Adipocyte (in vitro differentiated cells): ENCODE data around the gene PRRX1.
A peak's percentile ranks its signal among the peaks of the same experiment; 100 is the strongest.

Source experiments
- DNase-seq: peaks from one replicate; pipeline ENCODE4 v3.0.0-alpha.2; 2015; ENCODE audit warnings: low read depth
- H3K27me3 ChIP-seq: replicated peaks from 2 replicates; pipeline ENCODE4 v1.7.0; 2013; ENCODE audit warnings: mild to moderate bottlenecking, low read length, moderate library complexity; ENCODE audit not compliant: control insufficient read depth, insufficient read depth
- H3K36me3 ChIP-seq: 2 replicates; pipeline ENCODE4 v1.7.0; 2013; ENCODE audit warnings: low read length, mild to moderate bottlenecking, moderate library complexity; ENCODE audit not compliant: control insufficient read depth, insufficient read depth, severe bottlenecking
- H3K4me1 ChIP-seq: 2 replicates; pipeline ENCODE4 v1.7.0; 2013; ENCODE audit warnings: mild to moderate bottlenecking, low read length, moderate library complexity; ENCODE audit not compliant: control insufficient read depth, insufficient read depth
- H3K4me3 ChIP-seq: 2 replicates; pipeline ENCODE4 v1.7.0; 2013; ENCODE audit warnings: mild to moderate bottlenecking, low read length, moderate library complexity
- H3K9ac ChIP-seq: 2 replicates; pipeline ENCODE4 v1.7.0; 2013; ENCODE audit warnings: mild to moderate bottlenecking, low read length, moderate library complexity
- H3K9me3 ChIP-seq: 2 replicates; pipeline ENCODE4 v1.7.0; 2013; ENCODE audit warnings: mild to moderate bottlenecking, low read length, moderate library complexity; ENCODE audit not compliant: control insufficient read depth

Gene PRRX1

DNA sequence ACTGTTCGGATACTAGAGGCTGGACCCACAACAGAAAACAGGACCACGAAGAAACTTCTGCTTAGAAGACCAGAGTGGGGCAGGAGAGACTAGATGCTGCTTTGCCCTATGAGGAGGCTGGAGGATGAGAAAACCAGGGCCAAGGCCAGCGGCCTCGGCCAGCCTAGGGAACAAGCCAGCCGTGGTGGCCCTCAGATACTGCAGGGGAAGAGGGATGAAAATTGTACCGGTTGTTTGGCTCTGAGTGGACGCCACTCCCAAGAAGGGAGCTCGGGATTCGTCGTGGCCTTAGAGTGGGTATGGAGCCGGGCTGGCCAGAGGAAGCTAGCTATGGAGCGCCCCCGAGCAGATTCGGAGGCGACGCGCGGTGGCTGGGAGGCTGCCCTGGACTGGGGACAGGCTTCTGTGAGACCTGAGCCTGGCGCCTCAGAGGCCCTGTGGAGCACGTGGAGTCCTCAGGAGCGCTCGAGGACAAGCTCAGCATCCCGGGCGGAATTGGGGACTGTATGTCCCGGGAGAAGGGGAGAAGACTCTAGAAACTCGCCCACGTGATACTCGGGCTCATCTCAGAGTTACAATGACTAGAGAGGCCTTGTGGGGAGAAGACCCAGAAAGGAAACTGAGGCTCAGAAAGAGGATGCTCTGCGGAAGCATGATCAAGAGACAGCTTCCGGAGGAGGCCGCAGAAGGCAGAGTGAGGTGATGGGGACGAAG, 2.8 kb downstream of the PRRX1 start:
- Histone ChIP-seq H3K9me3 (no peaks in the 10 kb centered on the region), H3K4me1 (peaks cover 53% of the 10 kb centered on the region), H3K9ac (peak overlapping the region; percentile 99), H3K36me3 (no peaks in the 10 kb centered on the region), H3K4me3 (peak overlapping the region; percentile 90), H3K27me3 (no peaks in the 10 kb centered on the region)
- DNase-seq: peak; percentile 55

- peak overlapping the region; percentile 90 for H3K4me3 ChIP-seq
- peaks cover 4% of the 10 kb centered on the region for H3K36me3 ChIP-seq
- no peaks in the 10 kb centered on the region for H3K9me3 ChIP-seq
- peaks cover 60% of the 10 kb centered on the region for H3K4me1 ChIP-seq
- peak; percentile 75 for DNase-seq
- H3K27me3 ChIP-seq: no peaks in the 10 kb centered on the region
- peak overlapping the region; percentile 99 for H3K9ac ChIP-seq
Measured at GRCh38 chr1:170668209-170669106, 4.5 kb downstream of the PRRX1 start.

- H3K9me3 ChIP-seq: no peaks in the 10 kb centered on the region
- peak overlapping the region; percentile 90 for H3K4me3 ChIP-seq
- H3K27me3 ChIP-seq: no peaks in the 10 kb centered on the region
- peaks cover 4% of the 10 kb centered on the region for H3K36me3 ChIP-seq
- DNase-seq: peak; percentile 43
- H3K4me1 ChIP-seq: peaks cover 66% of the 10 kb centered on the region
- peak overlapping the region; percentile 99 for H3K9ac ChIP-seq
Measured at GRCh38 chr1:170669107-170669445, 5.1 kb downstream of the PRRX1 start.

GRCh38 chr1:170669586-170670530, 5.9 kb downstream of the PRRX1 start:
- H3K27me3 ChIP-seq: no peaks in the 10 kb centered on the region
- peak overlapping the region; percentile 99 for H3K9ac ChIP-seq
- no peaks in the 10 kb centered on the region for H3K9me3 ChIP-seq
- H3K4me3 ChIP-seq: peak overlapping the region; percentile 90
- peak; percentile 41 for DNase-seq
- H3K4me1 ChIP-seq: peaks cover 74% of the 10 kb centered on the region
- H3K36me3 ChIP-seq: peaks cover 4% of the 10 kb centered on the region

- DNase-seq: peak; percentile 94
- Histone ChIP-seq H3K9ac (peak overlapping the region; percentile 99), H3K4me1 (peaks cover 85% of the 10 kb centered on the region), H3K36me3 (peaks cover 4% of the 10 kb centered on the region), H3K4me3 (peak overlapping the region; percentile 90), H3K9me3 (no peaks in the 10 kb centered on the region), H3K27me3 (no peaks in the 10 kb centered on the region)
Measured at GRCh38 chr1:170670802-170671628, 7.1 kb downstream of the PRRX1 start.

- Histone ChIP-seq H3K4me1 (peaks cover 90% of the 10 kb centered on the region), H3K9ac (peak overlapping the region; percentile 99), H3K27me3 (no peaks in the 10 kb centered on the region), H3K4me3 (peak overlapping the region; percentile 90), H3K36me3 (peaks cover 4% of the 10 kb centered on the region), H3K9me3 (no peaks in the 10 kb centered on the region)
- DNase-seq: no peak
Measured at GRCh38 chr1:170671629-170671963, 7.7 kb downstream of the PRRX1 start.

- Histone ChIP-seq H3K9ac (peak overlapping the region; percentile 99), H3K9me3 (no peaks in the 10 kb centered on the region), H3K4me1 (peaks cover 90% of the 10 kb centered on the region), H3K4me3 (peak overlapping the region; percentile 90), H3K27me3 (no peaks in the 10 kb centered on the region), H3K36me3 (peaks cover 4% of the 10 kb centered on the region)
- peak; percentile 24 for DNase-seq
Measured at GRCh38 chr1:170672316-170672715, 8.4 kb downstream of the PRRX1 start.

- Histone ChIP-seq H3K4me3 (peak overlapping the region; percentile 61), H3K9ac (peak overlapping the region; percentile 74), H3K27me3 (no peaks in the 10 kb centered on the region), H3K4me1 (peaks cover 97% of the 10 kb centered on the region), H3K9me3 (no peaks in the 10 kb centered on the region), H3K36me3 (peaks cover 4% of the 10 kb centered on the region)
- peak; percentile 76 for DNase-seq
Measured at GRCh38 chr1:170674239-170674638, 10.3 kb downstream of the PRRX1 start.

GRCh38 chr1:170674986-170675385, 11.1 kb downstream of the PRRX1 start:
- Histone ChIP-seq H3K36me3 (peaks cover 4% of the 10 kb centered on the region), H3K4me1 (peaks cover 96% of the 10 kb centered on the region), H3K27me3 (no peaks in the 10 kb centered on the region), H3K9me3 (no peaks in the 10 kb centered on the region), H3K9ac (peak overlapping the region; percentile 74), H3K4me3 (peak overlapping the region; percentile 61)
- peak; percentile 46 for DNase-seq

- H3K36me3 ChIP-seq: peaks cover 4% of the 10 kb centered on the region
- peak overlapping the region; percentile 74 for H3K9ac ChIP-seq
- peak overlapping the region; percentile 61 for H3K4me3 ChIP-seq
- no peaks in the 10 kb centered on the region for H3K27me3 ChIP-seq
- H3K9me3 ChIP-seq: no peaks in the 10 kb centered on the region
- H3K4me1 ChIP-seq: peaks cover 95% of the 10 kb centered on the region
- DNase-seq: peak; percentile 44
Measured at GRCh38 chr1:170675865-170676264, 11.9 kb downstream of the PRRX1 start.
